Transverse colon (tissue), 3 donors: ENCODE data around the gene B4GALNT4.

Source experiments
- EP300 ChIP-seq: sonication (generic); formaldehyde crosslinking; IDR thresholded peaks from one replicate; pipeline ENCODE4 v1.6.1; 2017; ENCODE audit warnings: antibody characterized with exemption, low read depth
- POLR2A ChIP-seq: fragments of 450-650 bp; IDR thresholded peaks from one replicate; pipeline ENCODE4 v1.6.1; 2016; ENCODE audit warnings: antibody characterized with exemption, mild to moderate bottlenecking, moderate library complexity
- TF ChIP-seq, protein P1 (sequence below), 5 experiments: fragments of 200-600 bp in 3 of 5; fragments of 450-650 bp in 2 of 5; sonication (generic) in 3 of 5; IDR thresholded peaks; 1 replicate in 2 of 5; 2 replicates in 3 of 5; pipeline ENCODE4 v1.5.1; 2016 to 2017; ENCODE audit warnings: antibody characterized with exemption in 5 of 5, inconsistent platforms in 3 of 5, mild to moderate bottlenecking in 2 of 5, moderate library complexity in 1 of 5

- TF ChIP-seq, protein P1, sequence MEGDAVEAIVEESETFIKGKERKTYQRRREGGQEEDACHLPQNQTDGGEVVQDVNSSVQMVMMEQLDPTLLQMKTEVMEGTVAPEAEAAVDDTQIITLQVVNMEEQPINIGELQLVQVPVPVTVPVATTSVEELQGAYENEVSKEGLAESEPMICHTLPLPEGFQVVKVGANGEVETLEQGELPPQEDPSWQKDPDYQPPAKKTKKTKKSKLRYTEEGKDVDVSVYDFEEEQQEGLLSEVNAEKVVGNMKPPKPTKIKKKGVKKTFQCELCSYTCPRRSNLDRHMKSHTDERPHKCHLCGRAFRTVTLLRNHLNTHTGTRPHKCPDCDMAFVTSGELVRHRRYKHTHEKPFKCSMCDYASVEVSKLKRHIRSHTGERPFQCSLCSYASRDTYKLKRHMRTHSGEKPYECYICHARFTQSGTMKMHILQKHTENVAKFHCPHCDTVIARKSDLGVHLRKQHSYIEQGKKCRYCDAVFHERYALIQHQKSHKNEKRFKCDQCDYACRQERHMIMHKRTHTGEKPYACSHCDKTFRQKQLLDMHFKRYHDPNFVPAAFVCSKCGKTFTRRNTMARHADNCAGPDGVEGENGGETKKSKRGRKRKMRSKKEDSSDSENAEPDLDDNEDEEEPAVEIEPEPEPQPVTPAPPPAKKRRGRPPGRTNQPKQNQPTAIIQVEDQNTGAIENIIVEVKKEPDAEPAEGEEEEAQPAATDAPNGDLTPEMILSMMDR (IDR thresholded peaks at IDR 0.05) = no peak
- TF ChIP-seq POLR2A (no peak), EP300 (no peak)
Measured at GRCh38 chr11:415640-416041, 46.3 kb downstream of the B4GALNT4 start.
